HG03064 (cell line): ENCODE data around the gene CIART.
"Not testable (repeated sequence)": the region's sequence is repeated elsewhere in the genome, so short reads cannot be mapped to it uniquely, and the experiment has no call there.

Experiments
- ATAC-seq: cut with Tn5 transposase; IDR thresholded peaks from one replicate; pipeline ENCODE4 v1.9.1; 2021; ENCODE audit warnings: low read depth; ENCODE audit not compliant: unreplicated experiment

The CIART gene, protein sequence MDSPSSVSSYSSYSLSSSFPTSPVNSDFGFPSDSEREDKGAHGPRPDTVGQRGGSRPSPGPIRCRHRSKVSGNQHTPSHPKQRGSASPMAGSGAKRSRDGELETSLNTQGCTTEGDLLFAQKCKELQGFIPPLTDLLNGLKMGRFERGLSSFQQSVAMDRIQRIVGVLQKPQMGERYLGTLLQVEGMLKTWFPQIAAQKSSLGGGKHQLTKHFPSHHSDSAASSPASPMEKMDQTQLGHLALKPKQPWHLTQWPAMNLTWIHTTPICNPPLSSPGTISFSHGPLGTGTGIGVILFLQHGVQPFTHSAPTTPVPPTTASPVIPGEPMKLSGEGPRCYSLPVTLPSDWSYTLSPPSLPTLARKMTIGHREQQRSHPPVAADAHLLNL

DNA sequence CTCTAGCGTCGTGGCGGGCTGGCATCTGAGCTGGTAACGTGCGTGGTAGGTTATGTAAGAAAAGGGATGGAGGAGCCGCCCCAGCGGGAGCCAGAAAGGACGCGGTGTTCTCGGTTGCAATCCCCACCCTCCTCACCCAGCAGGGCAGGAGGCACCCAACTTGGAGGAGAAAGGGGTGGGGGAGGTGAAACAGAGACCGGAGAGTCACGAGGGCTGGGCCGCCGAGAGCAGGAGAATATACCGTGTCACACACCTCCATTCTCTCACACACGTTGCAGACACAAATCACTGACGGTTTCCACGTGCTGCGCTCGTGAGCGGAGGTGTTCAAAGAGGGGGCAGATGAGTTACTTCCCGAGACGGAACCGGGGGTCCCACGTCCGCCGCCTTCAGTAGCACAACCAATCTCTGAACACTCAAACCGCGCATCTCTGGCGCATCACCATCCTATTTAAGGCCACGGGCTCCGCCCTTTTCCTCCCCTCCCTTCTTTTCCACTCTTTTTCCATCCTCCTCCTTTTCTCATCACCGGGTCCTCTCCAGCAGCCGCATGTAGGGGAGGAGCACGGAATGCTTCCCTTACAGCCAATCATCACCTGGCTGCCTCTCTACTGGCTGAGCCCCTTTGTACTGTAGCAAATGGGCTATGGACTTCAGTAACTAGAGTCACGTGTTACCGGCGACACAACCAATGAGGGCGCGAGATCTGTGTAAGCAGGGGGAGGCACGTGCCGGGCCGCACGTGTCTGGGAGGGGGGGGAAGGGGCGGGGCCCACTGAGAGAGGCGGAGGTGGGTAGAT lies at the start of gene CIART:
TSS of gene CIART (plus strand) at position 797 of the 800 bp plus-strand sequence. CDS start 714 bp downstream, outside the sequence.
- ATAC-seq, result peak; percentile 60

GRCh38 chr1:150232921-150233320 lies 49.4 kb upstream of the CIART start:
- not testable (repeated sequence) for ATAC-seq

GRCh38 chr1:150233359-150234308 lies 48.7 kb upstream of the CIART start:
- ATAC-seq, result no peak

GRCh38 chr1:150234309-150234565 lies 48.1 kb upstream of the CIART start:
- no peak for ATAC-seq

DNA sequence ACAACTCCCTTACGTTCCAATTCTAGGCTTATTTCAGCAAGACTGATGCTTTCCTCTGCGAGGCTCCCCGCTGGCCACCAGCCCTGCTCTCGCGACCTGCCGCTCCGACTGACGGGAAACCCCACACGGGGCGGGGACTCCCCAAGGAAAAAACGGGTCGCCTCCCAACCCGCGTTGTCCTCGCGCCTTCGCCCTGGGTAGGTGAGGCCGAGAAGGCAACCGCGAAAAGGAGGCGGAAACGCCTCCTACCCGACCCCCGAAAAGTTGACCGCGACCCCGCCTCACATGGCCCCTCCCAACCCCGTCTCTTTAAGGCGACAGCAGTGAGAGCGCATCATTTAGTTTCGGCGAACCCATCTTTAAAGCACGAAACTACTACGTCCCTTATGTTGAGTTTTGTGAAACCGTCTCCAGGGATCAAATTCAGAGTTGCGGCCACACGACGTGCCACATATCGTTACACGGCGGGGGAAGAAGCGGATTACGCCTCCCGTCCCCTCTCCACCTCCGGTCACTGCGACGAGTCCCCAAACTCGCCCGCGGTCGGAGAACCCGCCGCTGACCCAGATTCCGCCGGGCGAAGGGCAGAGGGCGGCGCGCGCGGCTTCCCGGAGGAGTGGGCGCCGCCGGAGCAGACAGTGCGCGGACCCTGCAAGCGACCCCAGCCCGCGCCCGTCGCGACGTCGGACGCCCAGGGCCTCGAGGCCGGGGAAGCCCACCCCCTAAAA lies 47.6 kb upstream of the CIART start:
- ATAC-seq, result peak; percentile 46

DNA sequence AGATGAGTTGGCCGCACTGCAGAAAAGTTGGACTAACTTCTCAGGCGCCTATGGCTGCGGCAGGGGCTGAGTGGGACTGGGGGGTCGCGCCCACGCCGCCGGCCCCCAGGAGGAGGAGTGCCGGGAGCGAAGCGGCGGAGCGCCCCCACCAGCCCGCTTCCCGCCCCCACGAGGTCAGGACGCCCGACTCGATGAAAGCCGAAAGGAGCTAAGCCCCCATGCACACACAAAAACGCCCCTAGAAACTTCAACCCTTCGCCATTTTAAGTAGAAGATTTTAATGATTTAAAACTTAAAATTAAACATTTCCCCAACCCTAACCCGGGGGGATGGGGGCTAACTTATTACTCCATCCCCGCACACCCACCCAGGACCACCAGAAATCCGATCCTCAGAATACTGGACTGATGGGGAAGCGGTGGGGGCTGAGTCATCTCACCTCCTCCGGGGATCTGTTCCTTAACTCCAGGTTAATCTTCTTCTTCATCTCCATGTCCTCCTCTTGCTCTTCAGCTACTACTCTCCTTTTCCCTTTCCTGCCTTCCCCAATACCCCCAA lies 47.0 kb upstream of the CIART start:
- ATAC-seq, result peak; percentile 8

DNA sequence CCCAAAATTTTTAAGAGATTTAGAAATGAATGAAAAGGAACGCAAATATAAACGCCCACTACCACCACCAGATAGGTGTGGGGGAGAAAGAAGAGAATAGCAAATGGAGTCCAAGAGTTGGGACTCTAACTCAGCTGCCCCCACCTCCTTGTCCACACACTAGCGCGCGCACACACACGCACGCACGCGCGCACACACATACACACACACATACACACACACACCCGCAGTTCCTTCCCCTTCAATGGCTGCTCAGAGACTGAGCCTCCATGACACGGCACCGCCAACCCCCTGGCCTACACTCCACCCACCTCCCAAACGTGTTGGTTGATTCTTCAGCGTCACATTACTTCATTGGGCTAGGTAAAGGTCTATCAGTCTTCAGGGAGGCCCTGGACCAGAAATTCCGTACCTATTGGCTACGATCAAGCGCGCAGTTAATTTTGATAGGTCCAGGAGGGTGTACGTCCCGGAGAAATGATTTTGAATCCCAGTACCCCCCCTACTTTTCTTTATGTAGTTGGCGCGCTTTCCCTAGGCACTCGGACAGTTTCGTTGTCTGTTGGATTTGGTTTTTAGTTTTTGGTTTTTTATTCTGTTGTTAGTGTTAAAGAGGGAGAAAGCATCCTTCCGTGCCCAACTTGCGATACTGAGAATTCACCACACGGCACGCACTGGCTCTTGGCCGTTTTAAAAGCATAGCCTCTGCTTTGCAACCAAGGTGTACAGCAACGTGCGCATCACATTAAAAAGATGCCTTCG lies 46.3 kb upstream of the CIART start, which contains the start of gene ANP32E:
TSS of gene ANP32E (minus strand) at position 261 of the 762 bp plus-strand sequence. CDS start 326 bp downstream, outside the sequence.
- peak; percentile 64 for ATAC-seq

DNA sequence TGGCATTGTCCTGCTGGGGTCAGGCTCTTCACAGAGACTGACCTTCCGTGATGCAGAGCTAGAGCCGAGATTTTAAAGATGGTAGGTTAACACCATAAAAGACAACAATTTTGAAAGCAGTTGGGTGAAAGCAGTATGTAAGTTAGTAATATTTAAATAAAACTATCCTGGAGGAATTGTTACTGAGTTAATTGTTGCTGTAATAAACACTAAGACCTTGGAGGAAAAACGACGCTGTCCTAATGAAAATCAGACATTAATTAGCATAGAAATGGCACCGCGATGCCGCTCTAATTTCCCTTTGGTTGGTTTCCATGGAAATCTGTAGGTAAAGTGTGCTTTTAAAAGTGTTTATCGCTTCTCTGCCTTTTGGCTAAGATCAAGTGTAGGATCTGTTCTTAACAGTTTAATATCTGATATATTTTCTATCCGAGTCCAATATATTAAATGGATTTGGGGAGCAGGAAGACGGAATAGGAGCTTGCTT lies 45.7 kb upstream of the CIART start:
- ATAC-seq, result no peak

GRCh38 chr1:150237176-150237575 lies 45.2 kb upstream of the CIART start:
- ATAC-seq, result not testable (repeated sequence)

DNA sequence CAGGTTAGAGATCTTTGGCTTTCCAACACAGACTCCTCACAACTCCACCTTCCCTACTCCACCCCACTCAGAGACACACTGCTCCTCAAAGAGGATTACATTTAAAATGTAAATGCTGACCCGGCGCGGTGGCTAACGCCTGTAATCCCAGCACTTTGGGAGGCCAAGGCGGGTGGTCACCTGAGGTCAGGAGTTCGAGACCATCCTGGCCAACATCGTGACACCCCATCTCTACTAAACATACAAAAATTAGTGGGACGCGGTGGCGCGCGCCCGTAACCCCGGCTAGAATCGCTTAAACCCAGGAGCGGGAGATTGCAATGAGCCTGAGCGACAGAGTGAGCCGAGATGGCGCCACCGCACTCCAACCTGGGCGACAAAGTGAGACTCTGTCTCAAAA lies 44.6 kb upstream of the CIART start:
- no peak for ATAC-seq

DNA sequence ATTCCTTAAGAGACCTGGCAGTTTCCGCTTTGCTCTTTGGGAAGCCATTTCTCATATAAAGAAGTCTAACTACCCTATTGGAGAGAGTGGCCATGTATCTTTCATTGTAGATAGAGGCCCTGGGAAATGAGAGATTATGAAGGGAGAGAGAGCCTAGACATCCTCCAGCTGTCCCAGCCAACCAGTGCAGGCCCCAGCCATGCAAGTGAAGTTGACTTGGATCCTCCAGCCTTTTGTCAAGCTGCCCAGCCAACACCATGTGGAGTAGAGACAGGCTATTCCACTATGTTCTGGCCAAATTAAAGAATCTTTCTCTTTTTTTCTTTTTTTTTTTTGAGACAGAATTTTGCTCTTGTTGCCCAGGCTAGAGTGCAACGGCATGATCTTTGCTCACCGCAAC lies 39.4 kb upstream of the CIART start:
- ATAC-seq, result no peak

DNA sequence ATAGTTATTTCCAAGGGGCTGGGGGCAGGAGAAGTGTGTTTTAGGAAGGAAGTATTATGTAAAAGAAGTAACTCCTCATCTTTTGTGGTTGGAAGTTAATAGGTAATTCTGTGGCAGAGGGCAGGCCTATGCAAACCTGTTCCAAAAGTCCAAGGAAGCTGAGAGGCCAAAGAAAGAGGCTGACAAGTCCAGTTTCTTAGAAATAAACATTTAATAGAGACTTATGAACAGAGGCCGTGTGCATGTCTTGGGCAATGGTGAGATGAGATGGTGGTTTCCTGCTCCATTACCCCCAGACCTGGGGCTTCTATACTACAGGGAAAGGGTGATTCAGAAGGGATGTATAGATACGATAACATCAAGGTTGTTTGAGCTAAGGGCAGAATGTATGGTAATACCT lies 32.4 kb upstream of the CIART start:
- ATAC-seq, result no peak

DNA sequence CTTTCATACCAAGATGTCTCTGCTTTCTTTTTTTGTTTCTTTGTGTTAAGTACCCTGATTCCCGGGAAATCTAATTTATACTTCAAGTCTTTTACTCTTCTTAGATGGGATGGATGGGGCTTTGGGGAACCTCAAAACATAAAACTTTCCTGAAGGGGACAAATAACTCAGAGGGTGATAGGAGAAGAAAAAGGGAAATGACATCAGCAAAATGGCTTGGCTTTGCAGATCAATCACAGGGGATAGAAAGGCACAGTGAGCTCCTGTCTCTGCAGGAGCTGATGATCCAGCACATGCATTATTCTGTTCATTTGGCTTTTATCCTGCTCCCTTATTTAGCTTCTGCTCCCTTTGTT lies 26.2 kb upstream of the CIART start:
- no peak for ATAC-seq

GRCh38 chr1:150256554-150257341 lies 25.6 kb upstream of the CIART start:
- ATAC-seq, result no peak

GRCh38 chr1:150257624-150258585 lies 24.4 kb upstream of the CIART start, which contains the start of gene CA14:
TSS of gene CA14 (plus strand) at chr1:150257774. CDS start at chr1:150258129, 355 bp downstream.
- ATAC-seq, result no peak

DNA sequence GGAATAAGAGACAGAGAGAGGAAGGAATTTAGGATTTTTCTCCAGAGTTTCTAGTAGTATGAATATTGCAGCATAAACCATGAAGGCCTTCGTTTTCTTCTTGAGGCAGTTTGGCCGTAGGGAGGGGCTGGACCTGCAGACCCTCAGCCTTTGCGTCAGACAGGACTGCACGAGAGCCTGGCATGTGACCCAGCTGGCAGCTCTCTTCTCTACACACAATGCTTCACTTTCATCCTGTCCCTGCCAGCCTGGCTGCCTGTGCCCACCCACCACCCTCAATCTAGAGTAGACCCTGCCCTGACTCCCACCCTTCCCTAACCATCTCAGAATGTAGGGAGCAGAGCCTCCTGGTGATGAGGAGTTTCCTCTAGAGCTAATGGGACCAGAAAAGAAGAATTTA lies 23.1 kb upstream of the CIART start:
- ATAC-seq, result no peak
